Heart right ventricle (tissue), 16 donors: ENCODE measurements around the gene ZNF576. TPM values are rescaled to one million over a fixed set of nuclear protein-coding genes. Genes with fewer than 3 reads are reported as not detected.
A peak's percentile ranks its signal among the peaks of the same experiment; 100 is the strongest.

Source experiments
- ATAC-seq, 8 donors: fragments of 200-7000 bp; cut with Tn5 transposase; one replicate each; pipeline ENCODE4 v1.9.1; 2020; ENCODE audit warnings: mild to moderate bottlenecking in 8 of 8, moderate library complexity in 8 of 8, moderate number of reproducible peaks in 1 of 8
- DNase-seq, 2 donors: peaks; one replicate each; pipeline ENCODE4 v3.0.0-alpha.2; 2020
- H3K27ac ChIP-seq, 10 donors: fragments of 200-600 bp; sonication (generic) in 2 of 10; one replicate each; pipeline versions ENCODE4 v1.5.0 to v1.8.0; 2020 to 2022; ENCODE audit warnings: mild to moderate bottlenecking in 3 of 10
- H3K27me3 ChIP-seq, 7 donors: fragments of 200-600 bp; one replicate each; pipeline ENCODE4 v1.8.0; 2021 to 2022; ENCODE audit warnings: mild to moderate bottlenecking in 2 of 7
- H3K36me3 ChIP-seq, 9 donors: fragments of 200-600 bp; sonication (generic) in 1 of 9; one replicate each; pipeline versions ENCODE4 v1.5.0 to v1.8.0; 2020 to 2022; ENCODE audit warnings: mild to moderate bottlenecking in 2 of 9
- H3K4me1 ChIP-seq, 9 donors: fragments of 200-600 bp; sonication (generic) in 1 of 9; one replicate each; pipeline versions ENCODE4 v1.5.0 to v1.8.0; 2020 to 2022; ENCODE audit warnings: mild to moderate bottlenecking in 4 of 9
- H3K4me3 ChIP-seq, 10 donors: fragments of 200-600 bp; sonication (generic) in 2 of 10; one replicate each; pipeline versions ENCODE4 v1.5.0 to v1.8.0; 2020 to 2022; ENCODE audit warnings: mild to moderate bottlenecking in 7 of 10, moderate library complexity in 2 of 10
- H3K9me3 ChIP-seq, 11 donors: fragments of 200-600 bp in 10 of 11; sonication (generic) in 2 of 11; one replicate each; pipeline versions ENCODE4 v1.5.0 to v1.8.0; 2013 to 2022; ENCODE audit warnings: mild to moderate bottlenecking in 2 of 11, control low read depth in 1 of 11, moderate library complexity in 1 of 11
- WGBS, 2 donors: extraction: QIAGEN DNeasy Blood & Tissue Kit; methylation state at CpG; one replicate each; pipeline ENCODE4 v1.1.7; 2013; ENCODE audit warnings: inconsistent platforms in 1 of 2; 5-methylcytosine and 5-hydroxymethylcytosine counted together
- intact Hi-C, 10 donors: fragments of 100-400 bp; cut with DNase I; formaldehyde crosslinking; loops; one replicate each; pipeline versions ENCODE4 v1.11.1 to v1.14.2; 2022
- polyA plus RNA-seq, 2 donors: library from polyadenylated mRNA; stranded (reverse); fragments of 200-250 nt; gene quantifications; one replicate each; pipeline ENCODE4 v1.2.3, GENCODE V29; 2013
- total RNA-seq, 10 donors: library from RNA; stranded (reverse); fragmentation: NEBNext Ultra II Directional in 3 of 10; extraction: Animal tissue kit (Norgen Biotek cat#: 25700) in 3 of 10; gene quantifications; one replicate each; pipeline versions ENCODE4 v1.2.1 to v1.2.4, GENCODE V29; 2021 to 2023
- TF ChIP-seq, protein P1 (sequence below), 9 donors: fragments of 200-600 bp; sonication (generic) in 2 of 9; IDR thresholded peaks; one replicate each; pipeline versions ENCODE4 v1.5.0 to v1.8.0; 2021 to 2022; ENCODE audit warnings: antibody characterized with exemption in 9 of 9, mild to moderate bottlenecking in 5 of 9, moderate library complexity in 1 of 9
- donor health status: Arrhythmogenic right ventricular cardiomyopathy.
- donor health status: ischemic (EF 13 %, LVEDD 7.1; RV severe dilation, severe dysfunction).
- donor health status: healthy with polysubstance abuse.
- donor health status: DM: no; HTN: yes; CAD: no.
- donor health status: DM: no; HTN: no; CAD: no.
- donor health status: ischemic (EF 25% LVEDD 6.9; RV normal size, moderate dysfunction).
- donor health status: ischemic (EF 25% LVEDD 5.7; RV mildly dilated, moderate dysfunction).
- donor health status: healthy.
- donor health status: DM: yes; HTN: yes; CAD: no.
- donor health status: Ischemic cardiomyopathy.
- donor health status: ischemic (EF 35%, LVEDD 5.7; RV mildly dilated, moderate dysfunction).
- donor health status: nonischemic (EF 11% LVEDD 7.7; RV severe dilation, severe dysfunction).
- donor health status: DM: yes; HTN: yes; CAD: no.
- donor health status: PGD.
- donor health status: ischemic (EF 29% LVEDD 5.4; RV normal size, mild dysfunction).
- donor health status: nonischemic (EF 23%, LVEDD 6.1; RV moderate dilation, normal function).

Gene ZNF576
- total and polyA plus RNA-seq, 12 donors, result 6.7 to 20.9 (median 12.7) TPM

DNA sequence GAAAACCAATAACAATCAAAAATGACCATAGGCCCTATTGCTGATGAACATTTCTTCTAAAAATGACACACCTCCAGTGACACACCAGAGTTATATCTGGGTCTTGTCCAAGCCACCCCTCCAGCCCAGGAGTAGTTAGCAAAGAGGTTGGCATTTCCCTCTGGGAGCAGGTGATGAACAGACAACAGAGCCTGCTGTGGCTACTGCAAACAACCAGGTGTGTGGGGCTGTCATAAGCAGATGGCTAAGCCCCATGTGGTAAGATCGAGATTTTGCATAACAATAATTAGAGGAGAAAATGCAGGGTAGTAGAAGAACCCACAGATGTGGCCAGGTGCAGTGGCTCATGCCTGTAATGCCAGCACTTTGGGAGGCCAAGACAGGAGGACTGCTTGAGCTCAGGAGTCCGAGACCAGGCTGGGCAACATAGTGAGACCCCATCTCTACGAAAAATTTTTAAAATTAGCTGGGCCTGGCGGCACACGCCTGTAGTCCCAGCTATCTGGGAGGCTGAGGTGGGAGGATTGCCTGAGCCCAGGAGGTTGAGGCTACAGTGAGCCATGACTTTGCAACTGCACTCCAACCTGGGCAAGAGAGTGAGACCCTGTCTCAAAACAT, 26.1 kb upstream of the ZNF576 start:
- DNase-seq (no peak), ATAC-seq (no peak)
- Histone ChIP-seq H3K9me3 (no peaks in the 10 kb centered on the region), H3K4me1 (peaks cover 5 to 19% (median 10%) of the 10 kb centered on the region in 9 donors), H3K27ac (no peak overlapping the region), H3K36me3 (peaks cover 0 to 42% (median 0%) of the 10 kb centered on the region in 9 donors), H3K4me3 (no peak overlapping the region), H3K27me3 (no peaks in the 10 kb centered on the region)
- WGBS, 2 donors, result 95% methylated on average over 5 of the region's 5 CpGs
- intact Hi-C loops, result no loop called here
- TF ChIP-seq, protein P1, sequence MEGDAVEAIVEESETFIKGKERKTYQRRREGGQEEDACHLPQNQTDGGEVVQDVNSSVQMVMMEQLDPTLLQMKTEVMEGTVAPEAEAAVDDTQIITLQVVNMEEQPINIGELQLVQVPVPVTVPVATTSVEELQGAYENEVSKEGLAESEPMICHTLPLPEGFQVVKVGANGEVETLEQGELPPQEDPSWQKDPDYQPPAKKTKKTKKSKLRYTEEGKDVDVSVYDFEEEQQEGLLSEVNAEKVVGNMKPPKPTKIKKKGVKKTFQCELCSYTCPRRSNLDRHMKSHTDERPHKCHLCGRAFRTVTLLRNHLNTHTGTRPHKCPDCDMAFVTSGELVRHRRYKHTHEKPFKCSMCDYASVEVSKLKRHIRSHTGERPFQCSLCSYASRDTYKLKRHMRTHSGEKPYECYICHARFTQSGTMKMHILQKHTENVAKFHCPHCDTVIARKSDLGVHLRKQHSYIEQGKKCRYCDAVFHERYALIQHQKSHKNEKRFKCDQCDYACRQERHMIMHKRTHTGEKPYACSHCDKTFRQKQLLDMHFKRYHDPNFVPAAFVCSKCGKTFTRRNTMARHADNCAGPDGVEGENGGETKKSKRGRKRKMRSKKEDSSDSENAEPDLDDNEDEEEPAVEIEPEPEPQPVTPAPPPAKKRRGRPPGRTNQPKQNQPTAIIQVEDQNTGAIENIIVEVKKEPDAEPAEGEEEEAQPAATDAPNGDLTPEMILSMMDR (IDR thresholded peaks at IDR 0.05), result no peak

DNA sequence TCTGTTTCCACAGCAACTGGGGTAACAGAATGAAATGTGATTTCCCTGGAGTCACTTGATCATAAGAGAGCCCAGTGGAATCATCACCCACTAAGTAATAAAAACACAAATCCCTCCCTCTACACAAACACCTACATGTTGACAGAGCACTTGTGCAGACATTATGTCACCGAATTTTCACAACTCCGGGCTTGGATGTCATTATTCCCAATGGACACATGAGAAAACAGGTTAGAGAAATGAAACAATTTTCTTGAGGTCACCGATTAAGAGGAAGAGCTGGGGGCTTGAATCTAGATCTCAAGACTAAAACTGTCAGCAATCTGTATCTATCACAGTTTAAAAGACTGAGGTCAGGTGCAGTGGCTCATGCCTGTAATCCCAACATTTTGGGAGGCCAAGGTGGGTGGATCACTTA, 24.2 kb upstream of the ZNF576 start:
- ATAC-seq (no peak), DNase-seq (no peak)
- WGBS, 2 donors, result 80 to 91% methylated on average over 3 of the region's 3 CpGs
- H3K4me1 ChIP-seq, result peaks cover 5 to 25% (median 13%) of the 10 kb centered on the region in 9 donors
- TF ChIP-seq, protein P1 (IDR thresholded peaks at IDR 0.05), result no peak
- peaks cover 0 to 42% (median 0%) of the 10 kb centered on the region in 9 donors for H3K36me3 ChIP-seq
- H3K27ac ChIP-seq, result no peak overlapping the region
- no peak overlapping the region for H3K4me3 ChIP-seq
- H3K9me3 ChIP-seq, result no peaks in the 10 kb centered on the region
- intact Hi-C loops, result no loop called here
- no peaks in the 10 kb centered on the region for H3K27me3 ChIP-seq

DNA sequence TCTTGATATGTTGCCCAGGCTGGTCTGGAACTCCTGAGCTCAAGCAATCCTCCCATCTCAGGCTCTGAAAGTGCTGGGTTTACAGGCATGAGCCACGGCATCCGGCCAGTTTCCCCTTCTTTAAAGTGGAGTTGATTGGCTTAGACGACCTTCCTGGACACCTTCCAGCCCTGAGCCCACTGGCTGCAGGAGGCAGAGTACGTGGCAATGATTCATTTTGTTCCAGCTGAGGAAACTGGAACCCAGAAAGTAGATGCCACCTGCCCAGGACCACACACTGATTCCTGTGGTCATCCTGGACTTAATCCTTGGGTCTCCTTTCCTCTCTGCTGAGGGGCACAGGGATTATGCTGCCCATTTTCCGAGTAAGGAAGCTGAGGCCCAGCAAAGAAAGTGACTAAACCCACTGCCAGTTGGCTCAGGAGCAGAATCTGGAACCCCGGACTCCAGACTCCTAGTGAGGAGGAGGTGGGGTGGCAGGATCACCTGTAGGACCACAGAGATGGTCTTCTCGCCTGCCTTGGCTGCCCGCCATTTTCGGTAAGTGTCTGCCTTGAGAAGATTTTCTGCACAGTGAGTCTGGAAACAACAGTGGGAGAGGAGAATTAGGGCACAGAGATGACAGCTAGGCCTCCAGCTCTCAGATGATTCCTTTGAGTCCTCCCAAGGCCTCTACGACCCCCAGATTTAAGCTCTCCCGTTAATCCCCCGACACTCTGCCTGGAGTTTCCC, 21.8 kb upstream of the ZNF576 start:
- TF ChIP-seq, protein P1 (IDR thresholded peaks at IDR 0.05), result no peak
- WGBS, 2 donors, result 29 to 39% methylated on average over 12 of the region's 12 CpGs
- no peak for DNase-seq
- Histone ChIP-seq H3K27ac (peak overlapping the region in 9 of 10 donors; percentile 61 to 91 (median 78)), H3K4me1 (peaks cover 5 to 25% (median 13%) of the 10 kb centered on the region in 9 donors), H3K4me3 (peak overlapping the region; percentile 56 to 93 (median 71)), H3K27me3 (no peaks in the 10 kb centered on the region), H3K36me3 (peaks cover 0 to 39% (median 0%) of the 10 kb centered on the region in 9 donors), H3K9me3 (no peaks in the 10 kb centered on the region)
- intact Hi-C loops, result loop anchor here in 4 of 10 donors (1.0 kb wide), 1 partner anchor 22 kb away; the partner anchor contains the start of genes IRGQ (in 4 of the 4) and ZNF576 (in 4 of the 4)
- ATAC-seq, result no peak

DNA sequence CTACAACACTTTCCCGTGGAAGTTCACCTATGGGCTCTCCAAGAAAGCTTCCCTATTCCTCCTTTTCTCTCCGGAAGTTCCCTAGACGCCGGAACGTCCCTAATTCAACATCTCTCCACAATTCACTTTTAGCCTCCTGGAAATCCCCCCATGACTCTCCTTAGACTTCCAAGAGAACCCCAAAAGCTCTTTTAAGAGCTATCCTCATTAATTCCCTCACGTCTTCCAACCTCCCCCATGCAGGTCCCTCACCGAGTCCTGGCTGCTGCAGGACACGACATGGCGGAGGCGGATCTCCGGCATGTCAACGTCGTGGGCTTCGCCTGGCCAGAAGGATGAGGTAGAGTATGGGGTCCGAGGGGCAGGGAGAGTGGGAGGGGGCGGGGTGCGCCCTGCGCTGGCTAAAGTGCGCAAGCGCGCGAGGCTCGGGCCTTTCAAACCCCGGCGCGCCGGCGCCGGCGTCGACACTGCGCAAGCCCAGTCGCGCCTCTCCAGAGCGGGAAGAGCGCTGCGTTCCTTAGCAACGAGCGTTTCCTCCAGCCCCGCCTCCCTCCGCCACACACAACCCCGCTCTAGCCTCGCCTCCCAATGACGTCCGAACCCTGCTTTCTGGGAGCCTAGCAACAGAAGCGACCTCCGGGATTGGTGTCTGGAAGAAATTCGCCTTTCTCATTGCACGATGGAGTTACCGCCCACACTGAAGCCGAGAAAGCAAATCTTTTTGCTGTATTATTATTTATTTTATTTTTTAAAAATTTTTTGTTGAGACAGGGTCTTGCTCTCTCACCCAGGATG, 21.0 kb upstream of the ZNF576 start, which contains the start of the genes PINLYP and XRCC1:
TSS of gene PINLYP (plus strand) at position 646 of the 795 bp plus-strand sequence. CDS start 1,391 bp downstream, outside the sequence.
TSS of gene XRCC1 (minus strand) at position 372 of the 795 bp plus-strand sequence. CDS start at position 303, 69 bp downstream.
- Histone ChIP-seq H3K27ac (peak within 1 kb of the TSS in 9 of 10 donors; percentile 61 to 91 (median 78)), H3K4me1 (peaks cover 5 to 29% (median 13%) of the 10 kb centered on the region in 9 donors), H3K27me3 (no peaks in the 10 kb centered on the region), H3K36me3 (peaks cover 0 to 32% (median 0%) of the 10 kb centered on the region in 9 donors), H3K9me3 (no peaks in the 10 kb centered on the region), H3K4me3 (peak within 1 kb of the TSS; percentile 56 to 93 (median 71))
- ATAC-seq, result peak; percentile 99 to 100 (median 100)
- TF ChIP-seq, protein P1 (IDR thresholded peaks at IDR 0.05), result no peak
- intact Hi-C loops, result loop anchor here in 4 of 10 donors (1.0 kb wide), 1 partner anchor 21 kb away; the partner anchor contains the start of genes IRGQ (in 4 of the 4) and ZNF576 (in 4 of the 4)
- 0 to 1% methylated on average over 51 of the region's 51 CpGs for WGBS, 2 donors
- DNase-seq, result peak; percentile 97 to 99
